Stimulated activated CD8-positive, alpha-beta memory T cell treated with anti-CD3 and anti-CD28 coated beads, Interleukin-4, amount 100 ng/mL, for 4 hours (primary cell): Measurements from ENCODE around the gene LENG1.
"Not testable (repeated sequence)": the region's sequence is repeated elsewhere in the genome, so short reads cannot be mapped to it uniquely, and the experiment has no call there.

ENCODE experiments used
- DNase-seq, 2 donors: peaks; one replicate each; pipeline ENCODE4 v3.0.0-alpha.2; 2020; ENCODE audit warnings: low read depth in 2 of 2, low spot score in 1 of 2

The LENG1 gene

GRCh38 chr19:54189735-54190502 lies 30.4 kb upstream of the LENG1 start:
- DNase-seq, result peak; percentile 100

- DNase-seq, result no peak
Measured at GRCh38 chr19:54189145-54189734, 29.7 kb upstream of the LENG1 start, which contains the start of gene MBOAT7. MBOAT7 (minus strand) TSS chr19:54189580; CDS start chr19:54188508, 1,072 bp downstream.

- DNase-seq, result no peak
Measured at GRCh38 chr19:54188215-54188871, 28.8 kb upstream of the LENG1 start.

- no peak for DNase-seq
Measured at GRCh38 chr19:54186934-54187381, 27.4 kb upstream of the LENG1 start.

- no peak for DNase-seq
Measured at GRCh38 chr19:54186351-54186750, 26.8 kb upstream of the LENG1 start.

GRCh38 chr19:54183431-54183830 lies 23.9 kb upstream of the LENG1 start:
- DNase-seq, result no peak

GRCh38 chr19:54181894-54182293 lies 22.4 kb upstream of the LENG1 start:
- not testable (repeated sequence) for DNase-seq

GRCh38 chr19:54180691-54181091 lies 21.2 kb upstream of the LENG1 start:
- no peak for DNase-seq

- no peak for DNase-seq
Measured at GRCh38 chr19:54179921-54180461, 20.5 kb upstream of the LENG1 start.

- no peak for DNase-seq
Measured at GRCh38 chr19:54179262-54179852, 19.8 kb upstream of the LENG1 start.

- no peak for DNase-seq
Measured at GRCh38 chr19:54178581-54179261, 19.2 kb upstream of the LENG1 start.

GRCh38 chr19:54173951-54174834 lies 14.7 kb upstream of the LENG1 start:
- no peak for DNase-seq

- no peak for DNase-seq
Measured at GRCh38 chr19:54173359-54173699, 13.8 kb upstream of the LENG1 start.

GRCh38 chr19:54172471-54173358 lies 13.2 kb upstream of the LENG1 start, which contains the start of gene TMC4:
TMC4 (minus strand) TSS chr19:54173160; CDS start chr19:54173117, 43 bp downstream.
- DNase-seq, result no peak

GRCh38 chr19:54171736-54172431 lies 12.4 kb upstream of the LENG1 start:
- not testable (repeated sequence) for DNase-seq

- DNase-seq, result no peak
Measured at GRCh38 chr19:54169149-54169740, 9.7 kb upstream of the LENG1 start.

- peak; percentile 79 to 92 for DNase-seq
Measured at GRCh38 chr19:54168174-54168917, 8.8 kb upstream of the LENG1 start.
